Testis (tissue), 3 donors: ENCODE data around the gene CENPQ. TPM values are rescaled to one million over a fixed set of nuclear protein-coding genes. Genes with fewer than 3 reads are reported as not detected.

ENCODE experiments used
- DNase-seq: peaks from one replicate; pipeline ENCODE4 v3.0.0-alpha.2; 2019
- H3K27ac ChIP-seq, 2 donors: fragments of 200-600 bp; sonication (generic); one replicate each; pipeline ENCODE4 v1.5.1; 2019
- H3K27me3 ChIP-seq: fragments of 200-600 bp; sonication (generic); one replicate; pipeline ENCODE4 v1.5.1; 2019
- H3K36me3 ChIP-seq: fragments of 200-600 bp; sonication (generic); one replicate; pipeline ENCODE4 v1.5.1; 2017; ENCODE audit warnings: low read depth; ENCODE audit errors: missing control alignments
- H3K4me1 ChIP-seq: fragments of 200-600 bp; sonication (generic); one replicate; pipeline ENCODE4 v1.5.1; 2019
- H3K4me3 ChIP-seq, 2 donors: fragments of 200-600 bp; sonication (generic); one replicate each; pipeline ENCODE4 v1.5.1; 2017 to 2019
- H3K9me3 ChIP-seq: fragments of 200-600 bp; sonication (generic); one replicate; pipeline ENCODE4 v1.5.1; 2017
- CTCF ChIP-seq, 3 experiments: fragments of 450-650 bp in 2 of 3; fragments of 200-600 bp in 1 of 3; sonication (generic) in 1 of 3; IDR thresholded peaks; one replicate each; pipeline ENCODE4 v1.5.1; 2016 to 2019; ENCODE audit warnings: antibody characterized with exemption in 3 of 3, mild to moderate bottlenecking in 2 of 3, moderate library complexity in 1 of 3
- POLR2A ChIP-seq: fragments of 450-650 bp; IDR thresholded peaks from one replicate; pipeline ENCODE4 v1.6.1; 2017; ENCODE audit warnings: antibody characterized with exemption, mild to moderate bottlenecking, moderate library complexity
- WGBS, 2 donors: methylation state at CpG; one replicate each; pipeline ENCODE4 v1.1.5; 2018; 5-methylcytosine and 5-hydroxymethylcytosine counted together
- intact Hi-C: fragments of 100-400 bp; cut with DNase I; formaldehyde crosslinking; loops from one replicate; pipeline ENCODE4 v1.15.1; 2023; ENCODE audit warnings: low total_unique reads
- polyA plus RNA-seq: library from polyadenylated mRNA; stranded (reverse); fragments of 350-450 nt; fragmentation: Illumina TruSeq; extraction: RNeasy Lipid Tissue Mini Kit (QIAGEN cat#74804); gene quantifications from one replicate; pipeline ENCODE4 v1.2.3, GENCODE V29; 2014; ENCODE audit warnings: low read depth, low replicate concordance; ENCODE audit not compliant: insufficient read depth
- total RNA-seq, 2 donors: library from RNA; depleted of rRNA; stranded (reverse); fragments of >200 nt; gene quantifications; one replicate each; pipeline ENCODE4 v1.2.3, GENCODE V29; 2016

CENPQ gene
- total and polyA plus RNA-seq, 3 donors from 2014 or later, result 2.8 to 7.6 (median 3.8) TPM

GRCh38 chr6:49457771-49458170, 5.4 kb upstream of the CENPQ start:
- TF ChIP-seq CTCF (IDR thresholded peaks at IDR 0.05), result no peak
- no peak for TF ChIP-seq POLR2A
- WGBS, 2 donors, result 83 to 89% methylated on average over 4 of the region's 4 CpGs
- peaks cover 10% of the 10 kb centered on the region for H3K4me1 ChIP-seq

GRCh38 chr6:49462071-49462470, 1.1 kb upstream of the CENPQ start:
- no peaks in the 10 kb centered on the region for H3K27me3 ChIP-seq
- H3K9me3 ChIP-seq, result no peaks in the 10 kb centered on the region
- intact Hi-C loops, result no loop called here
- DNase-seq, result no peak
- H3K4me3 ChIP-seq, result peak overlapping the region; percentile 64 to 91
- H3K36me3 ChIP-seq, result no peaks in the 10 kb centered on the region
- no peak for TF ChIP-seq POLR2A
- TF ChIP-seq CTCF (IDR thresholded peaks at IDR 0.05), result no peak
- 9 to 27% methylated on average over 3 of the region's 3 CpGs for WGBS, 2 donors
- H3K27ac ChIP-seq, result no peak overlapping the region
- H3K4me1 ChIP-seq, result peaks cover 13% of the 10 kb centered on the region

More at GRCh38 chr6:49457771-49458170, 5.4 kb upstream of the CENPQ start:
- Histone ChIP-seq H3K4me3 (no peak overlapping the region), H3K27ac (no peak overlapping the region), H3K36me3 (no peaks in the 10 kb centered on the region), H3K27me3 (no peaks in the 10 kb centered on the region), H3K9me3 (no peaks in the 10 kb centered on the region)
- no peak for DNase-seq
- intact Hi-C loops, result no loop called here

GRCh38 chr6:49462599-49462926, 607 bp upstream of the CENPQ start:
- no peak for DNase-seq
- intact Hi-C loops, result no loop called here
- peak overlapping the region; percentile 64 to 85 for H3K27ac ChIP-seq
- H3K4me1 ChIP-seq, result peaks cover 13% of the 10 kb centered on the region
- no peaks in the 10 kb centered on the region for H3K36me3 ChIP-seq
- H3K4me3 ChIP-seq, result peak overlapping the region; percentile 64 to 91
- TF ChIP-seq POLR2A (no peak), CTCF (IDR thresholded peaks at IDR 0.05) (no peak)
- WGBS, 2 donors, result 1 to 4% methylated on average over 7 of the region's 7 CpGs
- H3K27me3 ChIP-seq, result no peaks in the 10 kb centered on the region
- H3K9me3 ChIP-seq, result no peaks in the 10 kb centered on the region

- no peaks in the 10 kb centered on the region for H3K27me3 ChIP-seq
- peak overlapping the region; percentile 64 to 91 for H3K4me3 ChIP-seq
- no peak for TF ChIP-seq POLR2A
- TF ChIP-seq CTCF (IDR thresholded peaks at IDR 0.05), result no peak
- H3K4me1 ChIP-seq, result peaks cover 13% of the 10 kb centered on the region
- H3K36me3 ChIP-seq, result no peaks in the 10 kb centered on the region
- H3K9me3 ChIP-seq, result no peaks in the 10 kb centered on the region
- intact Hi-C loops, result no loop called here
- WGBS, 2 donors, result 0% methylated on average over 4 of the region's 4 CpGs
- H3K27ac ChIP-seq, result peak overlapping the region in 1 of 2 donors; percentile 64
- no peak for DNase-seq
Measured at GRCh38 chr6:49463612-49463967, 420 bp downstream of the CENPQ start.

- no peaks in the 10 kb centered on the region for H3K36me3 ChIP-seq
- H3K9me3 ChIP-seq, result no peaks in the 10 kb centered on the region
- 84 to 87% methylated on average over 2 of the region's 2 CpGs for WGBS, 2 donors
- no peak overlapping the region for H3K4me3 ChIP-seq
- no peak for DNase-seq
- intact Hi-C loops, result no loop called here
- H3K4me1 ChIP-seq, result peaks cover 13% of the 10 kb centered on the region
- no peaks in the 10 kb centered on the region for H3K27me3 ChIP-seq
- H3K27ac ChIP-seq, result no peak overlapping the region
- TF ChIP-seq CTCF (IDR thresholded peaks at IDR 0.05) (no peak), POLR2A (no peak)
Measured at GRCh38 chr6:49464691-49465090, 1.5 kb downstream of the CENPQ start.
